ENCODE data around the gene CACYBP. TPM values are rescaled to one million over a fixed set of nuclear protein-coding genes. Genes with fewer than 3 reads are reported as not detected.
"Not testable (repeated sequence)": the region's sequence is repeated elsewhere in the genome, so short reads cannot be mapped to it uniquely, and the experiment has no call there.

Gene CACYBP
- total RNA-seq, 1 donor from 2014 or later, result 52.6 TPM

GRCh38 chr1:175013445-175013844 lies 13.7 kb downstream of the CACYBP start:
- ATAC-seq, result peak; percentile 64

GRCh38 chr1:175015243-175015642 lies 15.5 kb downstream of the CACYBP start:
- ATAC-seq, result no peak

- ATAC-seq, result no peak
Measured at GRCh38 chr1:175019524-175019923, 19.8 kb downstream of the CACYBP start.

GRCh38 chr1:175023043-175023921 lies 23.5 kb downstream of the CACYBP start, which contains the start of gene MRPS14:
Gene MRPS14 (minus strand): TSS chr1:175023425. CDS start chr1:175023408, 17 bp downstream.
- ATAC-seq, result peak; percentile 99

- not testable (repeated sequence) for ATAC-seq
Measured at GRCh38 chr1:175023922-175024242, 24.1 kb downstream of the CACYBP start.

- no peak for ATAC-seq
Measured at GRCh38 chr1:175024773-175025172, 25.0 kb downstream of the CACYBP start.

- ATAC-seq, result no peak
Measured at GRCh38 chr1:175033953-175034352, 34.2 kb downstream of the CACYBP start.

- ATAC-seq, result no peak
Measured at GRCh38 chr1:175034775-175035174, 35.0 kb downstream of the CACYBP start.

GRCh38 chr1:175035865-175036264 lies 36.1 kb downstream of the CACYBP start:
- no peak for ATAC-seq

- ATAC-seq, result no peak
Measured at GRCh38 chr1:175036476-175036875, 36.7 kb downstream of the CACYBP start.

GRCh38 chr1:175037416-175037815 lies 37.7 kb downstream of the CACYBP start:
- ATAC-seq, result no peak

GRCh38 chr1:175040324-175040879 lies 40.7 kb downstream of the CACYBP start:
- ATAC-seq, result no peak

GRCh38 chr1:175042650-175043049 lies 42.9 kb downstream of the CACYBP start:
- no peak for ATAC-seq

- ATAC-seq, result no peak
Measured at GRCh38 chr1:175043824-175044223, 44.1 kb downstream of the CACYBP start.

GRCh38 chr1:175044591-175044990 lies 44.8 kb downstream of the CACYBP start:
- not testable (repeated sequence) for ATAC-seq

- no peak for ATAC-seq
Measured at GRCh38 chr1:175045097-175045496, 45.4 kb downstream of the CACYBP start.

- no peak for ATAC-seq
Measured at GRCh38 chr1:175045519-175045918, 45.8 kb downstream of the CACYBP start.

GRCh38 chr1:175050992-175051391 lies 51.2 kb downstream of the CACYBP start:
- no peak for ATAC-seq

- no peak for ATAC-seq
Measured at GRCh38 chr1:175054736-175055135, 55.0 kb downstream of the CACYBP start.

Other genes starting within 250 kb of the CACYBP start
- 22.5 TPM for gene MRPS14, start 23.5 kb downstream of the CACYBP start, total RNA-seq
- gene TNN, start 67.9 kb downstream of the CACYBP start, total RNA-seq, result not detected
- gene KIAA0040, start 192.8 kb downstream of the CACYBP start, total RNA-seq, result 6.3 TPM

All from esophagus mucosa (tissue), 1 donor.